Measurements from ENCODE around the gene NPHS2.

NPHS2 gene

GRCh38 chr1:179575497-179576314 lies at the start of gene NPHS2:
Gene NPHS2 (minus strand): TSS chr1:179575948. CDS start chr1:179575864, 84 bp downstream.
- H3K27me3 Mint-ChIP-seq: peaks cover 81% of the 10 kb centered on the region
- peak within 1 kb of the TSS; percentile 15 to 18 for H3K4me3 Mint-ChIP-seq
- DNase-seq: no peak

GRCh38 chr1:179612361-179612760 lies 36.6 kb upstream of the NPHS2 start:
- DNase-seq (no peak), ATAC-seq (no peak)
- Mint-ChIP-seq H3K9me3 (no peaks in the 10 kb centered on the region), H3K27me3 (peaks cover 12% of the 10 kb centered on the region), H3K27ac (no peak overlapping the region), H3K4me1 (no peaks in the 10 kb centered on the region), H3K4me3 (no peak overlapping the region)

More at GRCh38 chr1:179575497-179576314, at the start of gene NPHS2:
- Mint-ChIP-seq H3K9me3 (peaks cover 0 to 2% of the 10 kb centered on the region in 2 donors), H3K27ac (no peak within 1 kb of the TSS), H3K4me1 (peaks cover 6% of the 10 kb centered on the region)
- ATAC-seq: peak; percentile 57

- DNase-seq (no peak), ATAC-seq (no peak)
- H3K4me3 Mint-ChIP-seq: no peak overlapping the region
- H3K9me3 Mint-ChIP-seq: no peaks in the 10 kb centered on the region
- H3K27me3 Mint-ChIP-seq: peaks cover 21% of the 10 kb centered on the region
- no peaks in the 10 kb centered on the region for H3K4me1 Mint-ChIP-seq
- no peak overlapping the region for H3K27ac Mint-ChIP-seq
Measured at GRCh38 chr1:179601093-179601492, 25.3 kb upstream of the NPHS2 start.

- Mint-ChIP-seq H3K4me3 (no peak overlapping the region), H3K4me1 (no peaks in the 10 kb centered on the region), H3K27me3 (peaks cover 21% of the 10 kb centered on the region), H3K9me3 (no peaks in the 10 kb centered on the region), H3K27ac (no peak overlapping the region)
- ATAC-seq: no peak
- no peak for DNase-seq
Measured at GRCh38 chr1:179599623-179600249, 24.0 kb upstream of the NPHS2 start.

GRCh38 chr1:179598631-179599030 lies 22.9 kb upstream of the NPHS2 start:
- Mint-ChIP-seq H3K27ac (no peak overlapping the region), H3K9me3 (no peaks in the 10 kb centered on the region)
- ATAC-seq: no peak

GRCh38 chr1:179591592-179592580 lies 16.1 kb upstream of the NPHS2 start, which contains the start of gene TDRD5:
Gene TDRD5 (plus strand): TSS chr1:179591832. CDS start chr1:179592616, 784 bp downstream.
- Mint-ChIP-seq H3K4me1 (no peaks in the 10 kb centered on the region), H3K9me3 (no peaks in the 10 kb centered on the region), H3K27ac (no peak within 1 kb of the TSS), H3K27me3 (peaks cover 59% of the 10 kb centered on the region), H3K4me3 (no peak within 1 kb of the TSS)
- ATAC-seq (peak; percentile 44), DNase-seq (no peak)

More at GRCh38 chr1:179598631-179599030, 22.9 kb upstream of the NPHS2 start:
- no peaks in the 10 kb centered on the region for H3K4me1 Mint-ChIP-seq
- peaks cover 22% of the 10 kb centered on the region for H3K27me3 Mint-ChIP-seq
- DNase-seq: no peak
- no peak overlapping the region for H3K4me3 Mint-ChIP-seq

GRCh38 chr1:179591253-179591591 lies 15.5 kb upstream of the NPHS2 start:
- no peaks in the 10 kb centered on the region for H3K9me3 Mint-ChIP-seq
- H3K4me1 Mint-ChIP-seq: no peaks in the 10 kb centered on the region
- H3K27me3 Mint-ChIP-seq: peaks cover 63% of the 10 kb centered on the region
- ATAC-seq (peak; percentile 8), DNase-seq (no peak)
- H3K4me3 Mint-ChIP-seq: no peak overlapping the region
- no peak overlapping the region for H3K27ac Mint-ChIP-seq

- no peaks in the 10 kb centered on the region for H3K9me3 Mint-ChIP-seq
- no peak for ATAC-seq
- no peaks in the 10 kb centered on the region for H3K4me1 Mint-ChIP-seq
- DNase-seq: no peak
- H3K27me3 Mint-ChIP-seq: peaks cover 69% of the 10 kb centered on the region
- no peak overlapping the region for H3K27ac Mint-ChIP-seq
- no peak overlapping the region for H3K4me3 Mint-ChIP-seq
Measured at GRCh38 chr1:179590671-179591070, 14.9 kb upstream of the NPHS2 start.

- H3K27me3 Mint-ChIP-seq: peaks cover 78% of the 10 kb centered on the region
- no peaks in the 10 kb centered on the region for H3K9me3 Mint-ChIP-seq
- no peak overlapping the region for H3K4me3 Mint-ChIP-seq
- no peaks in the 10 kb centered on the region for H3K4me1 Mint-ChIP-seq
- no peak overlapping the region for H3K27ac Mint-ChIP-seq
- DNase-seq: no peak
- ATAC-seq: no peak
Measured at GRCh38 chr1:179589509-179589908, 13.8 kb upstream of the NPHS2 start.

DNA sequence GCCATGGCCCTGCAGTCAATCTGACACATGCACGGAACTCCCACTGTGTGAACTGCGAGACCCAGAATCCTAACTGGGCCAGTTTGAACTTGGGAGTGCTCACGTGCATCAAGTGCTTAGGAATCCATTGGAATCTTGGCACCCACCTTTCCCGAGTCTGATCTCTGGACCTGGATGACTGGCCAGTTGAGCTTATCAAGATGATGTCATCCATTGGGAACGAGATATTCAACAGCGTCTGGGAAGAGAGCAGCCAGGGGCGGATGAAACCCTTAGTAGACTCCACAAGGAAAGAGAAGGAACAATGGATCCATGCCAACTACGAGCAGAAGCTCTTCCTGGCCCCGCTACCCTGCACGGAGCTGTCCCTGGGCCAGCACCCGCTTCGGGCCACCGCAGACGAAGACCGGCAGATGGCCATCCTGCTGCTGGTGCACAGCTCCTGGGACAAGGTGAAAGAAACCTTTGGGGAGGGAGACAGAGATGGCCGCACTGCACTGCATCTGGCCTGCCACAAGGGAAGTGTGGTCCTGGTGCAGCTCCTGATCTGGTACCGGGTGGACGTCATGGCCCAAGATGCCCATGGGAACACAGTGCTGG lies 12.8 kb upstream of the NPHS2 start:
- no peaks in the 10 kb centered on the region for H3K4me1 Mint-ChIP-seq
- no peaks in the 10 kb centered on the region for H3K9me3 Mint-ChIP-seq
- ATAC-seq (no peak), DNase-seq (no peak)
- peaks cover 83% of the 10 kb centered on the region for H3K27me3 Mint-ChIP-seq
- H3K27ac Mint-ChIP-seq: no peak overlapping the region
- H3K4me3 Mint-ChIP-seq: no peak overlapping the region

- Mint-ChIP-seq H3K27me3 (peaks cover 83% of the 10 kb centered on the region), H3K4me1 (no peaks in the 10 kb centered on the region), H3K27ac (no peak overlapping the region), H3K4me3 (no peak overlapping the region), H3K9me3 (no peaks in the 10 kb centered on the region)
- ATAC-seq (no peak), DNase-seq (no peak)
Measured at GRCh38 chr1:179587336-179587735, 11.6 kb upstream of the NPHS2 start.

- Mint-ChIP-seq H3K4me1 (no peaks in the 10 kb centered on the region), H3K9me3 (no peaks in the 10 kb centered on the region), H3K4me3 (no peak overlapping the region), H3K27ac (no peak overlapping the region), H3K27me3 (peaks cover 81% of the 10 kb centered on the region)
- ATAC-seq (peak; percentile 58), DNase-seq (no peak)
Measured at GRCh38 chr1:179586107-179586823, 10.5 kb upstream of the NPHS2 start.

GRCh38 chr1:179583771-179584320 lies 8.1 kb upstream of the NPHS2 start:
- Mint-ChIP-seq H3K27ac (no peak overlapping the region), H3K4me3 (no peak overlapping the region), H3K27me3 (peaks cover 91% of the 10 kb centered on the region), H3K4me1 (no peaks in the 10 kb centered on the region), H3K9me3 (no peaks in the 10 kb centered on the region)
- DNase-seq (no peak), ATAC-seq (no peak)

- DNase-seq: no peak
- ATAC-seq: no peak
- Mint-ChIP-seq H3K27ac (no peak overlapping the region), H3K4me3 (peak overlapping the region in 1 of 2 donors; percentile 18), H3K9me3 (no peaks in the 10 kb centered on the region), H3K4me1 (peaks cover 6% of the 10 kb centered on the region), H3K27me3 (peaks cover 87% of the 10 kb centered on the region)
Measured at GRCh38 chr1:179576509-179576908, 761 bp upstream of the NPHS2 start.

All from stimulated activated naive CD8-positive, alpha-beta T cell treated with anti-CD3 and anti-CD28 coated beads, Interleukin-15, amount 100 ng/mL, for 72 hours (primary cell).